SU-DHL-6 (cell line): ENCODE data around the gene DDX51.

Experiments used
- H2AFZ ChIP-seq: fragments of 200-600 bp; sonication (generic); 2 replicates; pipeline ENCODE4 v1.6.1; 2014; ENCODE audit warnings: low read depth, mild to moderate bottlenecking, moderate library complexity, mixed read lengths, antibody characterized with exemption, low read length; ENCODE audit not compliant: severe bottlenecking
- H3F3A ChIP-seq: fragments of 200-600 bp; shearing (Covaris generic); 2 replicates; pipeline ENCODE4 v1.6.0; 2016; ENCODE audit warnings: antibody characterized with exemption, mild to moderate bottlenecking; ENCODE audit not compliant: insufficient read depth
- H3K27ac ChIP-seq: fragments of 200-600 bp; sonication (generic); 2 replicates; pipeline ENCODE4 v1.5.1; 2016; ENCODE audit warnings: low read depth, mild to moderate bottlenecking, low read length, moderate library complexity, mixed read lengths
- H3K27me3 ChIP-seq: fragments of 200-600 bp; sonication (generic), shearing (Covaris generic); 2 replicates; pipeline ENCODE4 v1.6.0; 2014; ENCODE audit warnings: mild to moderate bottlenecking, low read length
- H3K36me3 ChIP-seq: fragments of 200-600 bp; sonication (generic); 2 replicates; pipeline ENCODE4 v1.6.1; 2014; ENCODE audit warnings: mild to moderate bottlenecking, low read length, mixed read lengths
- H3K4me2 ChIP-seq: fragments of 300-600, 200-600 bp; shearing (Covaris generic), sonication (generic); 2 replicates; pipeline ENCODE4 v1.6.0; 2014; ENCODE audit warnings: low read length, low read depth, mild to moderate bottlenecking; ENCODE audit not compliant: poor library complexity, severe bottlenecking
- H3K4me3 ChIP-seq: fragments of 200-600 bp; sonication (generic); 2 replicates; pipeline ENCODE4 v1.5.1; 2014; ENCODE audit warnings: antibody characterized with exemption, low read length, mild to moderate bottlenecking, mixed read lengths; ENCODE audit not compliant: insufficient read depth, poor library complexity, severe bottlenecking
- H3K79me2 ChIP-seq: fragments of 200-600 bp; sonication (generic); 2 replicates; pipeline ENCODE4 v1.6.1; 2014; ENCODE audit warnings: mild to moderate bottlenecking, low read length, moderate library complexity; ENCODE audit not compliant: insufficient read depth
- H3K9ac ChIP-seq: fragments of 200-600 bp; sonication (generic); 2 replicates; pipeline ENCODE4 v1.7.0; 2014; ENCODE audit warnings: mild to moderate bottlenecking, low read length
- H3K9me2 ChIP-seq: fragments of 200-600 bp; sonication (generic); replicated peaks from 2 replicates; pipeline ENCODE4 v1.6.1; 2014; ENCODE audit warnings: low read length; ENCODE audit not compliant: insufficient read depth
- H3K9me3 ChIP-seq: fragments of 200-600 bp; sonication (generic); 2 replicates; pipeline ENCODE4 v1.6.1; 2014; ENCODE audit warnings: low read length, mixed read lengths; ENCODE audit not compliant: insufficient read depth
- H4K20me1 ChIP-seq: fragments of 200-600 bp; sonication (generic); 2 replicates; pipeline ENCODE4 v1.6.1; 2014; ENCODE audit warnings: low read depth, mild to moderate bottlenecking, antibody characterized with exemption, low read length, moderate library complexity, mixed read lengths
- EZH2phosphoT487 ChIP-seq: fragments of 200-600 bp; sonication (generic), shearing (Covaris generic); conservative IDR thresholded peaks from 2 replicates; pipeline ENCODE4 v1.6.1; 2018; ENCODE audit warnings: mild to moderate bottlenecking, antibody characterized with exemption, low read length, moderate library complexity, mixed read lengths
- TF ChIP-seq, protein P1 (sequence below): fragments of 200-600 bp; sonication (generic); IDR thresholded peaks from one replicate; pipeline ENCODE4 v1.5.1; 2017; ENCODE audit warnings: antibody characterized with exemption, mild to moderate bottlenecking, low read length, moderate library complexity; ENCODE audit not compliant: insufficient read depth, poor library complexity, severe bottlenecking

The DDX51 gene

GRCh38 chr12:132186208-132186856, 42.2 kb upstream of the DDX51 start:
- H2AFZ ChIP-seq = no peak overlapping the region
- H3K9ac ChIP-seq = no peak overlapping the region
- H3K79me2 ChIP-seq = no peaks in the 10 kb centered on the region
- H3K27me3 ChIP-seq = no peaks in the 10 kb centered on the region
- TF ChIP-seq, protein P1, sequence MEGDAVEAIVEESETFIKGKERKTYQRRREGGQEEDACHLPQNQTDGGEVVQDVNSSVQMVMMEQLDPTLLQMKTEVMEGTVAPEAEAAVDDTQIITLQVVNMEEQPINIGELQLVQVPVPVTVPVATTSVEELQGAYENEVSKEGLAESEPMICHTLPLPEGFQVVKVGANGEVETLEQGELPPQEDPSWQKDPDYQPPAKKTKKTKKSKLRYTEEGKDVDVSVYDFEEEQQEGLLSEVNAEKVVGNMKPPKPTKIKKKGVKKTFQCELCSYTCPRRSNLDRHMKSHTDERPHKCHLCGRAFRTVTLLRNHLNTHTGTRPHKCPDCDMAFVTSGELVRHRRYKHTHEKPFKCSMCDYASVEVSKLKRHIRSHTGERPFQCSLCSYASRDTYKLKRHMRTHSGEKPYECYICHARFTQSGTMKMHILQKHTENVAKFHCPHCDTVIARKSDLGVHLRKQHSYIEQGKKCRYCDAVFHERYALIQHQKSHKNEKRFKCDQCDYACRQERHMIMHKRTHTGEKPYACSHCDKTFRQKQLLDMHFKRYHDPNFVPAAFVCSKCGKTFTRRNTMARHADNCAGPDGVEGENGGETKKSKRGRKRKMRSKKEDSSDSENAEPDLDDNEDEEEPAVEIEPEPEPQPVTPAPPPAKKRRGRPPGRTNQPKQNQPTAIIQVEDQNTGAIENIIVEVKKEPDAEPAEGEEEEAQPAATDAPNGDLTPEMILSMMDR = no peak
- TF ChIP-seq EZH2phosphoT487 = no peak
- no peaks in the 10 kb centered on the region for H3K9me3 ChIP-seq
- H4K20me1 ChIP-seq = no peaks in the 10 kb centered on the region
- H3K4me3 ChIP-seq = no peak overlapping the region
- H3K27ac ChIP-seq = no peak overlapping the region
- no peaks in the 10 kb centered on the region for H3K36me3 ChIP-seq
- H3K9me2 ChIP-seq = no peaks in the 10 kb centered on the region
- no peak overlapping the region for H3K4me2 ChIP-seq
- H3F3A ChIP-seq = no peaks in the 10 kb centered on the region

DNA sequence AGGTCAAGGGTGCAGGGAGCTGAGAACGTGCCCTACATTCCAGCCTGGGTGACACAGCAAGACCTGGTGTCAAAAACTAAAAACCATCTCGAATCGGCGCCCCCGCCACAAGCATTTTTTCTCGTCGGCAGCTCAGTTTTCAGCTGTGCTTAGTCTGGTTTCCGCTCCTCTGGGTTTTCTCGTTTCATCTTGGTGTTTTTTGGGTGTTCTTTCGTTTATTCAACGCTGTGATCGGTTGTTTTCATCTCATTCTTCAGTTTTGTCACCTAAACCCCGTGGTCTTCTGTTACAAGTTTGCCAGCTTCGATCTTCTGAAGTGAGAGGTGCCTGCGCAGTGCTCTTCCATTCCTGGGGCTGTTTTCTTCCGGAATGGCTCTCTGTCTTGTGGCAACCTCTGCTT, 41.6 kb upstream of the DDX51 start:
- no peak overlapping the region for H3K9ac ChIP-seq
- no peak overlapping the region for H2AFZ ChIP-seq
- TF ChIP-seq EZH2phosphoT487 = no peak
- TF ChIP-seq, protein P1 = no peak
- H3F3A ChIP-seq = no peaks in the 10 kb centered on the region
- H3K27ac ChIP-seq = no peak overlapping the region
- H3K27me3 ChIP-seq = no peaks in the 10 kb centered on the region
- H4K20me1 ChIP-seq = no peaks in the 10 kb centered on the region
- no peaks in the 10 kb centered on the region for H3K9me2 ChIP-seq
- H3K79me2 ChIP-seq = no peaks in the 10 kb centered on the region
- H3K36me3 ChIP-seq = no peaks in the 10 kb centered on the region
- H3K4me3 ChIP-seq = no peak overlapping the region
- H3K9me3 ChIP-seq = no peaks in the 10 kb centered on the region
- no peak overlapping the region for H3K4me2 ChIP-seq

DNA sequence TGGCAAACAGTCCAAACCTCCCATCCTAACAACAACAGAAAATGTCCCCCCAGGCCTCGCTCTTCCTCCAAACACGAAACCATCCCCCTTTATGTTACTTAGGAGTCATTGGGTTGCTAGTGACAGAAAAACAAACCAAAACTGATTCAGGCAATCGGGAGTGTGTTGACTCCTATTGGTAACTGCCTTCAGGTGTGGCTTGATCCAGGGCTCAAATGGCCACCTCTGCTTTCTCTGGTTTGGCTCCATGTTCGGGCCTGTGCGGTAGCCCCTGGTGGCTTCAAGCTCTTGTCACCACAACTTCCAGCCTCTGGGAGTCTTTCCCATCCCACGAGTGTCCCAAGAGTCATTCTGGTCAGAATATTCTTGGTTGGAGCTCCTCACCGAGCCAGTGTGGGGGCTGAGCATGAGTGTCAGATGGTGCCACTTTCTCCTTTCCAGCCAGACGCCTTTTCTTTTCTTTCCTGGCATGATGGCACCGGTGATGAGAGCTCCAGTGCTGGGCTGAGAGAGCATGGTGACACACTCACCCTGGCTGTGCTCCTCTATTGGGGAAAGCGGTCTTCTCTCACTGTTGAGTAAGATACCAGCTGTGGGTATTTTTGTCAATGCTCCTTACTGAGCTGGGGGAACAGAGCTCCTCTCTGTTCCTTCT, 38.7 kb upstream of the DDX51 start:
- Histone ChIP-seq H3K4me2 (no peak overlapping the region), H3K36me3 (no peaks in the 10 kb centered on the region), H3K27me3 (no peaks in the 10 kb centered on the region), H3K79me2 (no peaks in the 10 kb centered on the region), H3K9me2 (no peaks in the 10 kb centered on the region), H3F3A (no peaks in the 10 kb centered on the region), H3K9me3 (no peaks in the 10 kb centered on the region), H3K4me3 (no peak overlapping the region), H2AFZ (no peak overlapping the region), H3K9ac (no peak overlapping the region), H4K20me1 (no peaks in the 10 kb centered on the region), H3K27ac (no peak overlapping the region)
- TF ChIP-seq, protein P1 = no peak
- no peak for TF ChIP-seq EZH2phosphoT487
